WTC11 (cell line): ENCODE measurements around the gene DGKG.

Source experiments
- IRF2 ChIP-seq: sonication (generic); formaldehyde crosslinking; IDR thresholded peaks from 2 replicates; pipeline ENCODE4 v1.8.0; 2022; ENCODE audit warnings: low read depth, missing genetic modification reagents, borderline replicate concordance
- MXD4 ChIP-seq: fragments of 250-450 bp; sonication (Bioruptor Pico); IDR thresholded peaks from 2 replicates; pipeline ENCODE4 v1.8.0; 2021; ENCODE audit warnings: mild to moderate bottlenecking, moderate library complexity, borderline replicate concordance
- PRDM15 ChIP-seq: sonication (generic); formaldehyde crosslinking; IDR thresholded peaks from 2 replicates; pipeline ENCODE4 v1.8.0; 2022; ENCODE audit warnings: missing genetic modification reagents
- TF ChIP-seq, protein P1 (sequence below): fragments of 200-600 bp; IDR thresholded peaks from 2 replicates; pipeline ENCODE4 v1.8.0; 2022; ENCODE audit warnings: antibody characterized with exemption
- TF ChIP-seq, protein P2 (sequence below): sonication (generic); formaldehyde crosslinking; IDR thresholded peaks from 2 replicates; pipeline ENCODE4 v1.8.0; 2022; ENCODE audit warnings: mild to moderate bottlenecking, missing genetic modification reagents
- TF ChIP-seq, protein P3 (sequence below): sonication (generic); formaldehyde crosslinking; IDR thresholded peaks from 2 replicates; pipeline ENCODE4 v1.8.0; 2022; ENCODE audit warnings: mild to moderate bottlenecking, missing genetic modification reagents

DNA sequence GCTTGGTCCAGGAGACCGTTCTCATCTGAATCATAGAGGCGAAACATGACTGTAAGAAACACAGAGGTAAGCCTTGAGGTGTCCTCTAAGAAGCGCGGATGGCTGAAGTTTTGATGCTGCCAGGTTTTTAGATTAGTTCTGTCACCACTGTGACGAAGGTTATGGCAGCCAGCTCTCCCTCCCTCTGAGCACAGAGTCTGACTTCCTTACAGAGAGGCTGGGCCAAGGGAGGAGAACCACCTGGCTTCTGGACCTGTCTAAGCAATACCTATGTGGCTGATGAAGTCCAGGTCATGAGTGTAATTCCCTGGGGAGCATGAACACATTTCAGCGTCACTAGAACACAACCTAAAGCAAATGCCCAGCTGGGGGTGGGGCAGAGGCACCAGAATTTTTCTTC lies 77.4 kb downstream of the DGKG start:
- TF ChIP-seq MXD4 (CRISPR knock-in tag) (no peak), IRF2 (CRISPR knock-in tag) (no peak), PRDM15 (CRISPR knock-in tag) (no peak)
- TF ChIP-seq, protein P1, sequence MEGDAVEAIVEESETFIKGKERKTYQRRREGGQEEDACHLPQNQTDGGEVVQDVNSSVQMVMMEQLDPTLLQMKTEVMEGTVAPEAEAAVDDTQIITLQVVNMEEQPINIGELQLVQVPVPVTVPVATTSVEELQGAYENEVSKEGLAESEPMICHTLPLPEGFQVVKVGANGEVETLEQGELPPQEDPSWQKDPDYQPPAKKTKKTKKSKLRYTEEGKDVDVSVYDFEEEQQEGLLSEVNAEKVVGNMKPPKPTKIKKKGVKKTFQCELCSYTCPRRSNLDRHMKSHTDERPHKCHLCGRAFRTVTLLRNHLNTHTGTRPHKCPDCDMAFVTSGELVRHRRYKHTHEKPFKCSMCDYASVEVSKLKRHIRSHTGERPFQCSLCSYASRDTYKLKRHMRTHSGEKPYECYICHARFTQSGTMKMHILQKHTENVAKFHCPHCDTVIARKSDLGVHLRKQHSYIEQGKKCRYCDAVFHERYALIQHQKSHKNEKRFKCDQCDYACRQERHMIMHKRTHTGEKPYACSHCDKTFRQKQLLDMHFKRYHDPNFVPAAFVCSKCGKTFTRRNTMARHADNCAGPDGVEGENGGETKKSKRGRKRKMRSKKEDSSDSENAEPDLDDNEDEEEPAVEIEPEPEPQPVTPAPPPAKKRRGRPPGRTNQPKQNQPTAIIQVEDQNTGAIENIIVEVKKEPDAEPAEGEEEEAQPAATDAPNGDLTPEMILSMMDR: no peak
- TF ChIP-seq, protein P2, sequence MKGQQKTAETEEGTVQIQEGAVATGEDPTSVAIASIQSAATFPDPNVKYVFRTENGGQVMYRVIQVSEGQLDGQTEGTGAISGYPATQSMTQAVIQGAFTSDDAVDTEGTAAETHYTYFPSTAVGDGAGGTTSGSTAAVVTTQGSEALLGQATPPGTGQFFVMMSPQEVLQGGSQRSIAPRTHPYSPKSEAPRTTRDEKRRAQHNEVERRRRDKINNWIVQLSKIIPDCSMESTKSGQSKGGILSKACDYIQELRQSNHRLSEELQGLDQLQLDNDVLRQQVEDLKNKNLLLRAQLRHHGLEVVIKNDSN: no peak
- TF ChIP-seq, protein P3, sequence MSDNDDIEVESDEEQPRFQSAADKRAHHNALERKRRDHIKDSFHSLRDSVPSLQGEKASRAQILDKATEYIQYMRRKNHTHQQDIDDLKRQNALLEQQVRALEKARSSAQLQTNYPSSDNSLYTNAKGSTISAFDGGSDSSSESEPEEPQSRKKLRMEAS (CRISPR knock-in tag): no peak
